Transverse colon (tissue), 3 donors: Measurements from ENCODE around the gene PLCH1.

Source experiments
- EP300 ChIP-seq: sonication (generic); formaldehyde crosslinking; IDR thresholded peaks from one replicate; pipeline ENCODE4 v1.6.1; 2017; ENCODE audit warnings: antibody characterized with exemption, low read depth
- POLR2A ChIP-seq: fragments of 450-650 bp; IDR thresholded peaks from one replicate; pipeline ENCODE4 v1.6.1; 2016; ENCODE audit warnings: antibody characterized with exemption, mild to moderate bottlenecking, moderate library complexity
- TF ChIP-seq, protein P1 (sequence below), 5 experiments: fragments of 200-600 bp in 3 of 5; fragments of 450-650 bp in 2 of 5; sonication (generic) in 3 of 5; IDR thresholded peaks; 1 replicate in 2 of 5; 2 replicates in 3 of 5; pipeline ENCODE4 v1.5.1; 2016 to 2017; ENCODE audit warnings: antibody characterized with exemption in 5 of 5, inconsistent platforms in 3 of 5, mild to moderate bottlenecking in 2 of 5, moderate library complexity in 1 of 5

DNA sequence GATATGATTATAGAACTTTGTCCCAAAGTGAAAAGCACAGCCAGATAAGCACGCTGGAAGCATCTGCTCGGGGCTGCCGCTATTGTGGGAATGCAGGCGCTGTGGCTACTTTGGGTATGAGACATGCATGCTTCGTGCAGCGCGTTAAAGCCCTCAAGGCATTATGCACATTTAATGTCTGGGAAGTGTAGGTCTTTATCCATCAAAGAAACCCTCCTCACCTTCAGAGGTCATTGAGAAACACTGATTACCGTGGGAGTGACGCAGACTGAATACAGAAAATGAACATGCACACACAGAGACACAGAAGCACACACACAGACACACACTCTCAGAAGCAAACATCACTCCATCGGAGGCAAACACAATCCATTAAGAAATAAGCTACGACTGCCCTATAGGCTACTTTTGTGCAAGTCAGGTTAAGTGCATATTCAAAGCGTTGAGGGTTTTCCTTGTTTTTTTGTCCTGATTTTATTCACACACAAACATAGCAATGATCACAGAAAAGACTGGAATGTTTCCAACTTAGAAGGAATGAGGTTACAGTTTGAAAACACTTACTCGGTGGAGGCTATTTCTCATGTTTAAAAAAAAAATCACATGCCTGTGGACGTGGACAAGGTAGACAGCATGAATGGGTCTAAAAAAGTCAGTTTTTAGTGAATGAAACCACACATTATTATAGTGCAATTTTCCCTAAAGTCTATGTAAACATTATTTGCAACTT, 68.5 kb downstream of the PLCH1 start:
- TF ChIP-seq, protein P1, sequence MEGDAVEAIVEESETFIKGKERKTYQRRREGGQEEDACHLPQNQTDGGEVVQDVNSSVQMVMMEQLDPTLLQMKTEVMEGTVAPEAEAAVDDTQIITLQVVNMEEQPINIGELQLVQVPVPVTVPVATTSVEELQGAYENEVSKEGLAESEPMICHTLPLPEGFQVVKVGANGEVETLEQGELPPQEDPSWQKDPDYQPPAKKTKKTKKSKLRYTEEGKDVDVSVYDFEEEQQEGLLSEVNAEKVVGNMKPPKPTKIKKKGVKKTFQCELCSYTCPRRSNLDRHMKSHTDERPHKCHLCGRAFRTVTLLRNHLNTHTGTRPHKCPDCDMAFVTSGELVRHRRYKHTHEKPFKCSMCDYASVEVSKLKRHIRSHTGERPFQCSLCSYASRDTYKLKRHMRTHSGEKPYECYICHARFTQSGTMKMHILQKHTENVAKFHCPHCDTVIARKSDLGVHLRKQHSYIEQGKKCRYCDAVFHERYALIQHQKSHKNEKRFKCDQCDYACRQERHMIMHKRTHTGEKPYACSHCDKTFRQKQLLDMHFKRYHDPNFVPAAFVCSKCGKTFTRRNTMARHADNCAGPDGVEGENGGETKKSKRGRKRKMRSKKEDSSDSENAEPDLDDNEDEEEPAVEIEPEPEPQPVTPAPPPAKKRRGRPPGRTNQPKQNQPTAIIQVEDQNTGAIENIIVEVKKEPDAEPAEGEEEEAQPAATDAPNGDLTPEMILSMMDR (IDR thresholded peaks at IDR 0.05): no peak
- TF ChIP-seq EP300: no peak
- TF ChIP-seq POLR2A: no peak
